HCT116 (cell line): ENCODE measurements around the gene GPX3. TPM values are rescaled to one million over a fixed set of nuclear protein-coding genes. Genes with fewer than 3 reads are reported as not detected.

Experiments
- ATAC-seq: fragments of 200-7000 bp; cut with Tn5 transposase; 2 replicates; pipeline ENCODE4 v1.9.1; 2020; ENCODE audit warnings: mild to moderate bottlenecking, moderate library complexity
- BruUV-seq: library from RNA; stranded (reverse); fragments of 400-500 nt; replicated peaks from 2 replicates; lab custom pipeline; 2021; lab: Mats Ljungman, UMichigan
- CTCF ChIA-PET: fragments of 300-600 bp; sonication (Branson Sonifier 250); formaldehyde crosslinking; loops from one replicate; lab custom pipeline; 2021; ENCODE audit warnings: antibody characterized with exemption; lab: Charles Lee
- POLR2A ChIA-PET: fragments of 300-600, 350-600 bp; sonication (Branson Sonifier 250); formaldehyde crosslinking; loops from one replicate; lab custom pipeline; 2021; ENCODE audit warnings: antibody characterized with exemption; lab: Charles Lee
- RAD21 ChIA-PET, 2 experiments: fragments of 300-600 bp; sonication (Branson Sonifier 250); formaldehyde crosslinking; loops; one replicate each; lab custom pipeline; 2023; ENCODE audit warnings: low total read pairs in 2 of 2; ENCODE audit not compliant: uncharacterized antibody in 2 of 2, unreplicated experiment in 2 of 2, low non-redundant PET in 1 of 2; lab: Charles Lee
- DNase-seq: peaks from one replicate; pipeline ENCODE4 v3.0.0-alpha.2; 2010; ENCODE audit warnings: low read depth, low spot score
- H2AFZ ChIP-seq: fragments of 200-600 bp; shearing (Covaris generic), sonication (generic); 2 replicates; pipeline ENCODE4 v1.6.1; 2017; ENCODE audit warnings: low read depth, mixed run types, mixed read lengths, antibody characterized with exemption, low read length; ENCODE audit not compliant: poor library complexity, severe bottlenecking
- H3K27ac ChIP-seq: 2 replicates; pipeline ENCODE4 v1.5.1; 2012; ENCODE audit warnings: low read depth, low read length
- H3K27me3 ChIP-seq: fragments of 200-600 bp; sonication (generic); 2 replicates; pipeline ENCODE4 v1.6.1; 2016; ENCODE audit warnings: mixed run types, low read length, mixed read lengths; ENCODE audit not compliant: insufficient read depth
- H3K36me3 ChIP-seq, 2 experiments: fragments of 200-500 bp in 1 of 2; fragments of 200-600 bp in 1 of 2; sonication (Bioruptor generic) in 1 of 2; sonication (generic) in 1 of 2; 2 replicates each; pipeline versions ENCODE4 v1.5.1 to v1.6.1; 2014 to 2016; ENCODE audit warnings: low read length in 2 of 2, inconsistent platforms in 1 of 2, mixed read lengths in 1 of 2, mixed run types in 1 of 2; ENCODE audit not compliant: insufficient read depth in 2 of 2, control insufficient read depth in 1 of 2
- H3K4me1 ChIP-seq, 2 experiments: fragments of 200-600 bp in 1 of 2; sonication (generic) in 1 of 2; 2 replicates each; pipeline versions ENCODE4 v1.5.1 to v1.6.1; 2012 to 2017; ENCODE audit warnings: low read length in 2 of 2, inconsistent platforms in 1 of 2, mild to moderate bottlenecking in 1 of 2, mixed read lengths in 1 of 2, mixed run types in 1 of 2, moderate library complexity in 1 of 2; ENCODE audit not compliant: insufficient read depth in 2 of 2, control insufficient read depth in 1 of 2
- H3K4me2 ChIP-seq: fragments of 200-600 bp; sonication (generic); 2 replicates; pipeline ENCODE4 v1.6.1; 2017; ENCODE audit warnings: mixed run types, low read length, mixed read lengths
- H3K4me3 ChIP-seq, 2 experiments: fragments of 200-600 bp in 1 of 2; sonication (generic) in 1 of 2; replicated peaks in 1 of 2; 2 replicates each; pipeline ENCODE4 v1.5.1; 2011 to 2016; ENCODE audit warnings: low read length in 2 of 2, control low read depth in 1 of 2, low read depth in 1 of 2, mild to moderate bottlenecking in 1 of 2, mixed read lengths in 1 of 2, mixed run types in 1 of 2
- H3K79me2 ChIP-seq: fragments of 200-600 bp; sonication (generic); 2 replicates; pipeline ENCODE4 v1.6.1; 2017; ENCODE audit warnings: mild to moderate bottlenecking, mixed run types, low read length, moderate library complexity, mixed read lengths; ENCODE audit not compliant: insufficient read depth
- H3K9ac ChIP-seq: fragments of 200-600 bp; sonication (generic); 2 replicates; pipeline ENCODE4 v1.6.1; 2016; ENCODE audit warnings: low read length, mixed read lengths
- H3K9me2 ChIP-seq: fragments of 200-600 bp; sonication (generic), shearing (Covaris generic); 2 replicates; pipeline ENCODE4 v1.6.1; 2017; ENCODE audit warnings: mixed run types, mild to moderate bottlenecking, moderate library complexity; ENCODE audit not compliant: insufficient read depth
- H3K9me3 ChIP-seq, 2 experiments: fragments of 200-500 bp in 1 of 2; fragments of 200-600 bp in 1 of 2; sonication (Bioruptor generic) in 1 of 2; sonication (generic) in 1 of 2; 2 replicates each; pipeline ENCODE4 v1.6.1; 2014 to 2017; ENCODE audit warnings: low read length in 2 of 2, mixed read lengths in 2 of 2, inconsistent platforms in 1 of 2, low read depth in 1 of 2, mild to moderate bottlenecking in 1 of 2, mixed run types in 1 of 2, moderate library complexity in 1 of 2; ENCODE audit not compliant: control insufficient read depth in 1 of 2, insufficient read depth in 1 of 2
- H4K20me1 ChIP-seq: fragments of 200-600 bp; sonication (generic), shearing (Covaris generic); 2 replicates; pipeline ENCODE4 v1.6.1; 2017; ENCODE audit warnings: mixed run types, mild to moderate bottlenecking, moderate library complexity; ENCODE audit not compliant: insufficient read depth
- EGR1 ChIP-seq: IDR thresholded peaks from 2 replicates; pipeline ENCODE4 v1.6.1; 2012; ENCODE audit warnings: low read depth
- ELF1 ChIP-seq: IDR thresholded peaks from 2 replicates; pipeline ENCODE4 v1.6.1; 2012; ENCODE audit warnings: low read depth, borderline replicate concordance
- EZH2 ChIP-seq: fragments of 200-600 bp; sonication (generic); IDR thresholded peaks from 2 replicates; pipeline ENCODE4 v1.6.1; 2017; ENCODE audit warnings: antibody characterized with exemption, mixed run types
- JUND ChIP-seq: IDR thresholded peaks from 2 replicates; pipeline ENCODE4 v1.6.1; 2012
- POLR2AphosphoS5 ChIP-seq: IDR thresholded peaks from 2 replicates; pipeline ENCODE4 v1.6.1; 2011; ENCODE audit warnings: mild to moderate bottlenecking, low read depth, low read length, moderate library complexity
- SP1 ChIP-seq: IDR thresholded peaks from 2 replicates; pipeline ENCODE4 v1.6.1; 2012; ENCODE audit warnings: low read depth
- ZNF274 ChIP-seq: fragments of 200-500 bp; sonication (Bioruptor generic); IDR thresholded peaks from 2 replicates; pipeline ENCODE4 v1.6.1; 2014; ENCODE audit warnings: mild to moderate bottlenecking, low read depth, low read length, inconsistent platforms
- intact Hi-C: fragments of 100-400 bp; cut with micrococcal nuclease; formaldehyde crosslinking; loops from 2 replicates; pipeline ENCODE4 v1.10.0; 2022
- total RNA-seq: library from RNA; stranded (reverse); gene quantifications from one replicate; pipeline ENCODE4 v1.2.1, GENCODE V29; 2021; ENCODE audit not compliant: unreplicated experiment
- TF ChIP-seq, protein P1 (sequence below): IDR thresholded peaks from 2 replicates; pipeline ENCODE4 v1.6.1; 2012; ENCODE audit warnings: low read depth

Gene GPX3
- total RNA-seq, 1 experiment from 2014 or later = 0.96 TPM

DNA sequence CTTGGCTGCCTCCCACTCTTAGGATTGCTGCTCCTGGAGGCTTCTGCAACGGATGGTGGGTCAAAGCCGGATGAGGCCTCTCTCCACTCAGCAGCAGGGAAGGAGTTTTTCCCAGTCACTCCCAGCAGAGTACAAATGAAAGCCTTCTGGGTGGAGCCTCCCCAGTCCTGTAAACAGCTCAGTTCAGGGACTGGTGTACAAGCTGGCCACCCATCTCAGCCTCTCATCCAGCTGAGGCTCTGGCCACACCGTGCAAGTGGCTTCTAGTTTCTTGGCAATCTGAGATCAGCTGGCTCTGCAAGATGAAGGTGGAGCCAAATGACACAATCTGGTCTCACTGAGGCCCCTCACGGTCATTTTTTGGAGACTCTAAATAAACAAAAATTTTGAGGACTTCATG lies 10.0 kb downstream of the GPX3 start:
- CTCF ChIA-PET = no interaction called here
- Histone ChIP-seq H3K4me2 (no peak overlapping the region), H4K20me1 (no peaks in the 10 kb centered on the region), H3K9me2 (no peaks in the 10 kb centered on the region), H2AFZ (no peak overlapping the region), H3K36me3 (peaks cover 6 to 13% of the 10 kb centered on the region in 2 experiments; a peak in 1 of 4 replicates), H3K27ac (no peak overlapping the region), H3K9me3 (no peaks in the 10 kb centered on the region), H3K27me3 (no peaks in the 10 kb centered on the region), H3K9ac (no peak overlapping the region), H3K4me1 (peaks cover 0 to 7% of the 10 kb centered on the region in 2 experiments; a peak in 1 of 4 replicates), H3K79me2 (no peaks in the 10 kb centered on the region), H3K4me3 (no peak overlapping the region)
- RAD21 ChIA-PET = no interaction called here
- POLR2A ChIA-PET = no interaction called here
- TF ChIP-seq EZH2 (no peak), JUND (no peak), POLR2AphosphoS5 (no peak)
- intact Hi-C loops = no loop called here
- DNase-seq (no peak), ATAC-seq (no peak)
- no TSS peak for BruUV-seq

DNA sequence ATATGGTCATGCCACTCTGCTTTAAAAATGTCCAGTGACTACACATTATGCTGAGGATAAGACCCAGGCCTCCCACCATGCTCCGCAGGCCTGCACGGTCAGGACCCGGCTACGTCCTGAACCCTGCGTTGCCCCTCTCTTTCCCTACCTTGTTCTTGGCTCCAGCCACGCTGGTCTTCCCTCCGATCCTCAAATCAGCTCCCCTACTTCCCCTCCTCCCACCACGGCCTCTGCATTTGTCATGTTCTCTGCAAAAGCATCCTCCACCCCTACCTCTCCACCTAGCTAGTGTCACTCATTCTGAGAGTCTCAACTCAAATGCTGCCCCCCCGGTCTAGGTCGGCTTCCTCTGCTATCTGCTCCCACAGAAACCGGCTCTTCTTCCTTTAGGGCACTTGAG lies 11.2 kb downstream of the GPX3 start:
- TF ChIP-seq ELF1 (no peak), EGR1 (no peak), JUND (no peak), SP1 (no peak), ZNF274 (no peak)
- TF ChIP-seq, protein P1, sequence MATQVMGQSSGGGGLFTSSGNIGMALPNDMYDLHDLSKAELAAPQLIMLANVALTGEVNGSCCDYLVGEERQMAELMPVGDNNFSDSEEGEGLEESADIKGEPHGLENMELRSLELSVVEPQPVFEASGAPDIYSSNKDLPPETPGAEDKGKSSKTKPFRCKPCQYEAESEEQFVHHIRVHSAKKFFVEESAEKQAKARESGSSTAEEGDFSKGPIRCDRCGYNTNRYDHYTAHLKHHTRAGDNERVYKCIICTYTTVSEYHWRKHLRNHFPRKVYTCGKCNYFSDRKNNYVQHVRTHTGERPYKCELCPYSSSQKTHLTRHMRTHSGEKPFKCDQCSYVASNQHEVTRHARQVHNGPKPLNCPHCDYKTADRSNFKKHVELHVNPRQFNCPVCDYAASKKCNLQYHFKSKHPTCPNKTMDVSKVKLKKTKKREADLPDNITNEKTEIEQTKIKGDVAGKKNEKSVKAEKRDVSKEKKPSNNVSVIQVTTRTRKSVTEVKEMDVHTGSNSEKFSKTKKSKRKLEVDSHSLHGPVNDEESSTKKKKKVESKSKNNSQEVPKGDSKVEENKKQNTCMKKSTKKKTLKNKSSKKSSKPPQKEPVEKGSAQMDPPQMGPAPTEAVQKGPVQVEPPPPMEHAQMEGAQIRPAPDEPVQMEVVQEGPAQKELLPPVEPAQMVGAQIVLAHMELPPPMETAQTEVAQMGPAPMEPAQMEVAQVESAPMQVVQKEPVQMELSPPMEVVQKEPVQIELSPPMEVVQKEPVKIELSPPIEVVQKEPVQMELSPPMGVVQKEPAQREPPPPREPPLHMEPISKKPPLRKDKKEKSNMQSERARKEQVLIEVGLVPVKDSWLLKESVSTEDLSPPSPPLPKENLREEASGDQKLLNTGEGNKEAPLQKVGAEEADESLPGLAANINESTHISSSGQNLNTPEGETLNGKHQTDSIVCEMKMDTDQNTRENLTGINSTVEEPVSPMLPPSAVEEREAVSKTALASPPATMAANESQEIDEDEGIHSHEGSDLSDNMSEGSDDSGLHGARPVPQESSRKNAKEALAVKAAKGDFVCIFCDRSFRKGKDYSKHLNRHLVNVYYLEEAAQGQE = no peak
- H3K4me2 ChIP-seq = no peak overlapping the region
- no peaks in the 10 kb centered on the region for H3K9me3 ChIP-seq
- RAD21 ChIA-PET = no interaction called here
- no peaks in the 10 kb centered on the region for H4K20me1 ChIP-seq
- H3K9me2 ChIP-seq = no peaks in the 10 kb centered on the region
- H3K27me3 ChIP-seq = no peaks in the 10 kb centered on the region
- H2AFZ ChIP-seq = no peak overlapping the region
- peaks cover 6 to 15% of the 10 kb centered on the region in 2 experiments; a peak in 1 of 4 replicates for H3K36me3 ChIP-seq
- H3K4me1 ChIP-seq = peaks cover 0 to 7% of the 10 kb centered on the region in 2 experiments; a peak in 1 of 4 replicates
- H3K79me2 ChIP-seq = no peaks in the 10 kb centered on the region
- ATAC-seq = no peak
- H3K9ac ChIP-seq = no peak overlapping the region
- intact Hi-C loops = no loop called here
- no peak for DNase-seq
- H3K4me3 ChIP-seq = no peak overlapping the region
- CTCF ChIA-PET = no interaction called here
- BruUV-seq = no TSS peak
- POLR2A ChIA-PET = no interaction called here
- no peak overlapping the region for H3K27ac ChIP-seq
